Testis (tissue), 2 donors: ENCODE results near the gene ACADVL.

Experiments used
- CTCF ChIP-seq, 3 experiments: fragments of 450-650 bp in 2 of 3; fragments of 200-600 bp in 1 of 3; sonication (generic) in 1 of 3; IDR thresholded peaks; one replicate each; pipeline ENCODE4 v1.5.1; 2016 to 2019; ENCODE audit warnings: antibody characterized with exemption in 3 of 3, mild to moderate bottlenecking in 2 of 3, moderate library complexity in 1 of 3
- POLR2A ChIP-seq: fragments of 450-650 bp; IDR thresholded peaks from one replicate; pipeline ENCODE4 v1.6.1; 2017; ENCODE audit warnings: antibody characterized with exemption, mild to moderate bottlenecking, moderate library complexity

GRCh38 chr17:7221278-7222092 lies 1.7 kb downstream of the ACADVL start:
- TF ChIP-seq CTCF (IDR thresholded peaks at IDR 0.05) (no peak), POLR2A (no peak)
